Measurements from ENCODE around the gene ILF3. TPM values are rescaled to one million over a fixed set of nuclear protein-coding genes. Genes with fewer than 3 reads are reported as not detected.

Gene ILF3
- total RNA-seq, 1 donor from 2014 or later: 861 TPM

DNA sequence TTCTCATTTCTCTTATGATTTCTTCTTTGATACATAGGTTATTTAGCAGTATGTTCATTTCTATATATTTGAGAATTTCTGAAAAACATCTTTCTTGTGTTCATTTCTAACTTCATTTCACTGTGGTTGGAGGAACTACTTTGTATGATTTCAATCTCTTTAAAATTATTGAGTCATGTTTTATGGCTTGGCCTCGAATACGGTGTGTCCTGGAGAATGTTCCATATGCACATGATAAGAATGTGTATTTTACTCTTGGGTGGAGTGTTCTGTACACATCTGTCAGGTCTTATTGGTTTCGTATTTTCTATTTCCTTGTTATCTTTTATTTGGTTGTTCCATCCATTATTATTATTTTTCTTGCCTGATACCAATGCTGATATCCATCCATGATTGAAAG, 86.7 kb downstream of the ILF3 start:
- H3K27ac Mint-ChIP-seq (ENCODE audit: unreplicated experiment): no peak overlapping the region
- peaks cover 14% of the 10 kb centered on the region for H3K36me3 Mint-ChIP-seq (ENCODE audit: low read depth)
- peaks cover 10% of the 10 kb centered on the region for H3K9me3 Mint-ChIP-seq
- no peak for DNase-seq (ENCODE audit: low read depth, low spot score)
- peaks cover 25% of the 10 kb centered on the region for H3K4me1 Mint-ChIP-seq
- no peaks in the 10 kb centered on the region for H3K27me3 Mint-ChIP-seq (ENCODE audit: low read depth)
- TF ChIP-seq, protein P1, sequence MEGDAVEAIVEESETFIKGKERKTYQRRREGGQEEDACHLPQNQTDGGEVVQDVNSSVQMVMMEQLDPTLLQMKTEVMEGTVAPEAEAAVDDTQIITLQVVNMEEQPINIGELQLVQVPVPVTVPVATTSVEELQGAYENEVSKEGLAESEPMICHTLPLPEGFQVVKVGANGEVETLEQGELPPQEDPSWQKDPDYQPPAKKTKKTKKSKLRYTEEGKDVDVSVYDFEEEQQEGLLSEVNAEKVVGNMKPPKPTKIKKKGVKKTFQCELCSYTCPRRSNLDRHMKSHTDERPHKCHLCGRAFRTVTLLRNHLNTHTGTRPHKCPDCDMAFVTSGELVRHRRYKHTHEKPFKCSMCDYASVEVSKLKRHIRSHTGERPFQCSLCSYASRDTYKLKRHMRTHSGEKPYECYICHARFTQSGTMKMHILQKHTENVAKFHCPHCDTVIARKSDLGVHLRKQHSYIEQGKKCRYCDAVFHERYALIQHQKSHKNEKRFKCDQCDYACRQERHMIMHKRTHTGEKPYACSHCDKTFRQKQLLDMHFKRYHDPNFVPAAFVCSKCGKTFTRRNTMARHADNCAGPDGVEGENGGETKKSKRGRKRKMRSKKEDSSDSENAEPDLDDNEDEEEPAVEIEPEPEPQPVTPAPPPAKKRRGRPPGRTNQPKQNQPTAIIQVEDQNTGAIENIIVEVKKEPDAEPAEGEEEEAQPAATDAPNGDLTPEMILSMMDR (conservative IDR thresholded peaks at IDR 0.05): no peak
- H3K4me3 Mint-ChIP-seq: no peak overlapping the region

Small RNA genes within 50 kb of the gene (microRNA-seq; reads per million reads assigned to microRNA genes)
- not detected for gene MIR638

Other genes starting within 250 kb of the ILF3 start
- 1.5 and 2.1 TPM in 2 replicates for gene PDE4A, start 233.8 kb upstream of the ILF3 start, total RNA-seq
- 79.7 and 82.5 TPM in 2 replicates for gene KEAP1, start 151.0 kb upstream of the ILF3 start, total RNA-seq
- 0.79 and 1.1 TPM in 2 replicates for gene S1PR5, start 136.9 kb upstream of the ILF3 start, total RNA-seq
- gene ATG4D, start 110.4 kb upstream of the ILF3 start, total RNA-seq: 53.3 and 56.7 TPM in 2 replicates
- 41.2 and 42.5 TPM in 2 replicates for gene KRI1, start 88.3 kb upstream of the ILF3 start, total RNA-seq
- gene CDKN2D, start 85.4 kb upstream of the ILF3 start, total RNA-seq: 8.7 and 9.5 TPM in 2 replicates
- gene AP1M2, start 67.0 kb upstream of the ILF3 start, total RNA-seq: not detected in 2 replicates
- 94.5 and 99.5 TPM in 2 replicates for gene SLC44A2, start 28.8 kb upstream of the ILF3 start, total RNA-seq
- 74.0 and 85.0 TPM in 2 replicates for gene QTRT1, start 47.1 kb downstream of the ILF3 start, total RNA-seq
- 117 TPM in 2 replicates for gene DNM2, start 63.7 kb downstream of the ILF3 start, total RNA-seq
- 27.9 and 30.9 TPM in 2 replicates for gene TMED1, start 181.9 kb downstream of the ILF3 start, total RNA-seq
- not detected in 2 replicates for gene C19orf38, start 194.1 kb downstream of the ILF3 start, total RNA-seq
- 99.6 and 106 TPM in 2 replicates for gene CARM1, start 217.2 kb downstream of the ILF3 start, total RNA-seq